DMS53 treated with DMSO at 0.1 percent for 48 hours (cell line): ENCODE results near the gene TSPAN18.

Experiments used
- DNase-seq: peaks from one replicate; lab custom pipeline; 2025; ENCODE audit not compliant: unreplicated experiment; lab: John Stamatoyannopoulos, UW

The TSPAN18 gene

GRCh38 chr11:44711113-44711786 lies 15.5 kb upstream of the TSPAN18 start:
- no peak for DNase-seq

GRCh38 chr11:44711787-44712608 lies 14.8 kb upstream of the TSPAN18 start:
- DNase-seq = no peak

GRCh38 chr11:44713022-44713421 lies 13.7 kb upstream of the TSPAN18 start:
- no peak for DNase-seq

- no peak for DNase-seq
These were observed 10.5 kb upstream of the TSPAN18 start for GRCh38 chr11:44716256-44716655.

GRCh38 chr11:44718057-44718456 lies 8.7 kb upstream of the TSPAN18 start:
- no peak for DNase-seq

- no peak for DNase-seq
These were observed 8.0 kb upstream of the TSPAN18 start for GRCh38 chr11:44718612-44719390.

GRCh38 chr11:44725016-44725685 lies 1.6 kb upstream of the TSPAN18 start:
- no peak for DNase-seq

GRCh38 chr11:44725757-44726282 lies 942 bp upstream of the TSPAN18 start:
- DNase-seq = no peak

- no peak for DNase-seq
These were observed 281 bp downstream of the TSPAN18 start for GRCh38 chr11:44727114-44727372.

- DNase-seq = peak; percentile 32
These were observed 868 bp downstream of the TSPAN18 start for GRCh38 chr11:44727373-44728287.

GRCh38 chr11:44728491-44728910 lies 1.7 kb downstream of the TSPAN18 start:
- DNase-seq = no peak

- no peak for DNase-seq
These were observed 2.3 kb downstream of the TSPAN18 start for GRCh38 chr11:44729063-44729462.

- no peak for DNase-seq
These were observed 3.0 kb downstream of the TSPAN18 start for GRCh38 chr11:44729713-44730112.

GRCh38 chr11:44730775-44731174 lies 4.0 kb downstream of the TSPAN18 start:
- no peak for DNase-seq

GRCh38 chr11:44731685-44732430 lies 5.1 kb downstream of the TSPAN18 start:
- no peak for DNase-seq

- DNase-seq = no peak
These were observed 5.8 kb downstream of the TSPAN18 start for GRCh38 chr11:44732564-44732963.

- no peak for DNase-seq
These were observed 7.1 kb downstream of the TSPAN18 start for GRCh38 chr11:44733877-44734276.

GRCh38 chr11:44734843-44735381 lies 8.2 kb downstream of the TSPAN18 start:
- no peak for DNase-seq

- no peak for DNase-seq
These were observed 10.0 kb downstream of the TSPAN18 start for GRCh38 chr11:44736791-44737190.
